OCI-LY7 (cell line): ENCODE results near the gene LRRC28.

ENCODE experiments used
- CTCF ChIP-seq: fragments of 200-600 bp; sonication (generic); conservative IDR thresholded peaks from 2 replicates; pipeline ENCODE4 v1.5.1; 2014; ENCODE audit warnings: mild to moderate bottlenecking, antibody characterized with exemption, low read length, moderate library complexity, mixed read lengths
- EZH2phosphoT487 ChIP-seq: fragments of 200-600 bp; sonication (generic); IDR thresholded peaks from 2 replicates; pipeline ENCODE4 v1.6.1; 2018; ENCODE audit warnings: low read depth, borderline replicate concordance, mild to moderate bottlenecking, mixed run types, antibody characterized with exemption, low read length, moderate library complexity, mixed read lengths

GRCh38 chr15:99230867-99231266 is 20.4 kb upstream of the LRRC28 start:
- TF ChIP-seq CTCF, result no peak
- no peak for TF ChIP-seq EZH2phosphoT487
